ENCODE data around the gene VWA7.

VWA7 gene

DNA sequence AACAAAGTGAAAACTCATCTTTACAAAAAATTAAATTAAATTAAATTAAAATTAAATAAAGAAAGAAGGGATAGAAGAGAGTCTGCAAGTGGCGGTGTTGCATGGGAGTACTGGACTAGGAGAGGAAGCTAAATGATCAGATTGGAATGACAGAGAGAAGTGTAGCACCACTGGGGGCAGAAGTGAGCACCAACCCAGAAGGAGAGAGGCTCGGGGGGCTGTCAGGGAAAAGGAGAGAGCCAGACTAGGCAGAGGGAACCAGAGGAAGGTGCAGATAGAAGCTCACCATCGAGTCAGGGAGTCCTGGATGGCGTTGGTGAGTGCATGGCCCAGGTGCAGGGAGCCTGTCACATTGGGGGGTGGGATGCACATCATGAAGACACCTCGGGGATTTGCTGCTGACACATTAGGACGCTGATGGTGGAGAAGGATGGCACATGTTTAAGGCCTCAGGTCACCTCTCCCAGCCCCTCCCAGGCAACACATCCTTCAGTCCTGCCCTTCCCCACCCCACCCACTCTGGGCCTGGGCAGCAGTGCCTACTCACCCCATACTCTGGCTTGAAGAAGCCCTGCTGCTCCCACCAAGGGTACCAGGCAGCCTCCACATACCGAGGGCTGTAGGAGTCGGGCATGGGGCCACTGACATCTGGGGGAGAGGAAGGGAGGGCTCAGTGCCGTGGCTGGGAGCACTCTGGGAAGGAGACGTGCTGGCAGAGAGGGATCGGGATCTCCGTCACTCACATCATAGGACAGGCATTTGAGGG lies 14.4 kb upstream of the VWA7 start:
- Histone ChIP-seq H3K27me3 (ENCODE audit: control insufficient read depth, insufficient read depth, low read length) (no peaks in the 10 kb centered on the region), H3K4me3 (ENCODE audit: low read length) (no peak overlapping the region), H3K27ac (ENCODE audit: low read length) (no peak overlapping the region), H3K4me1 (ENCODE audit: control insufficient read depth, insufficient read depth, low read length) (peaks cover 1% of the 10 kb centered on the region; the same call in 1 of the 2 replicates), H3K9me3 (ENCODE audit: control insufficient read depth, insufficient read depth, low read length) (no peaks in the 10 kb centered on the region), H3K36me3 (ENCODE audit: control insufficient read depth, insufficient read depth, low read length) (peaks cover 12% of the 10 kb centered on the region)
- WGBS (ENCODE audit: insufficient coverage, insufficient read length), result no CpG with 5 or more reads among the region's 12 CpGs
- no peak for DNase-seq (ENCODE audit: low read depth, low spot score)

DNA sequence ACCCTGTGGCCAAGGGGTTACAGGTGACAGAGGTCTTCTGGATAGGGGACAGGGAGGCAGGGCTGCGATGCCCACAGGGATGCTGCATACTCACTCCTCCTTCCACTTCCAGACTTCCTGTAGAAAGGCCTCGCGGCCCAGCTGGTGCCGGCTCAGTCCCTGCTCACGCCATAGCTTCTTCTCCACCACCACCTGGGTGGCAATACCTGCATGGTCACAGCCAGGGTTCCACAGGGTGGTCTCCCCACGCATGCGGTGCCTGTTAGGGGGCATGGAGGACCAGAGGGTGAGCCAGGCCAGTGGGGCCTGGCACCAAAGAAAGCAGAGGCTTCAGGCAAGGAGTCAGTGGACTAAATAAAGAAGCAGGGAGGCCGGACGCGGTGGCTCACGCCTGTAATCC lies 8.3 kb upstream of the VWA7 start:
- Histone ChIP-seq H3K4me1 (ENCODE audit: control insufficient read depth, insufficient read depth, low read length) (no peaks in the 10 kb centered on the region), H3K27ac (ENCODE audit: low read length) (no peak overlapping the region), H3K4me3 (ENCODE audit: low read length) (no peak overlapping the region), H3K9me3 (ENCODE audit: control insufficient read depth, insufficient read depth, low read length) (no peaks in the 10 kb centered on the region), H3K36me3 (ENCODE audit: control insufficient read depth, insufficient read depth, low read length) (peaks cover 38% of the 10 kb centered on the region), H3K27me3 (ENCODE audit: control insufficient read depth, insufficient read depth, low read length) (no peaks in the 10 kb centered on the region)
- WGBS (ENCODE audit: insufficient coverage, insufficient read length), result no CpG with 5 or more reads among the region's 11 CpGs
- DNase-seq (ENCODE audit: low read depth, low spot score), result no peak

DNA sequence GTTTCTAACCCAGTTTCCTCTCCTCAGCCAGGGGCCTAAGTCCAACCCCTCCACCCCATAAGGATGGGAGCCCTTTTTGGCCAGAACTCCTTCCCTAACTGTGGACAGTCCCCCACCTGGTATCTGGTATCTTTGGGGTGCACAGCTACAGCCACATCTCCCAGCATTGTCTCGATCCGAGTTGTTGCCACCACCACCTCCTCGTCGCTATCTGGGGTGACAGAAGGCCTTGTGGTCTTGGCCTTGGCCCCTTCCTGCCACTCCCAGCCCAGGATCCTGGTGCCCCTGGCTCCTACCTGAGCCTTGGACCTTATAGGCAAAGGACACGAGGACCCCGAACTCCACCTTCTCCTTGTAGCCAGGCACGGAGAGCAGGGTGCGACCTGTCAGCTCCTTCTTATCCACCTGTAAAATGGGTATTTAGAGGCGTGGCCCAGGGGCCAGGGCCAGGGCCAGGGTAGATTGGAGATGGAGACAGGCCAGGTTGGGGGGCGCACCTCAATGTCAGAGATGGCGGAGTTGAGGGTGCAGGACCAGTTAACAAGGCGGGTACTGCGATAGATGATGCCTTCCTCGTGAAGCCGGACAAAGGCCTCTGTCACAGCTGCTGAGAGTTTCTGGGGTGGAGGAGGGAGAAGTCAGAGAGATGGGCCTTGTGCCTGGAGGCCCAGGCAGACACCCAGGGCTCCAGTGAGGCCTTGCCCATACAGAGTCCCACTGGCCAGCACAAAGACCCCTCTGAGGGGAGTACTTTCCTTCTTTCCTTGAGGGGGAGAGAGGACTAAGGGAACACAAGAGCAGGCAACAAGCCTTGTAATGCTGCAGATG lies 7.2 kb upstream of the VWA7 start:
- DNase-seq (ENCODE audit: low read depth, low spot score), result no peak
- Histone ChIP-seq H3K4me3 (ENCODE audit: low read length) (no peak overlapping the region), H3K27me3 (ENCODE audit: control insufficient read depth, insufficient read depth, low read length) (no peaks in the 10 kb centered on the region), H3K4me1 (ENCODE audit: control insufficient read depth, insufficient read depth, low read length) (no peaks in the 10 kb centered on the region), H3K27ac (ENCODE audit: low read length) (no peak overlapping the region), H3K9me3 (ENCODE audit: control insufficient read depth, insufficient read depth, low read length) (no peaks in the 10 kb centered on the region), H3K36me3 (ENCODE audit: control insufficient read depth, insufficient read depth, low read length) (peaks cover 48% of the 10 kb centered on the region)
- no CpG with 5 or more reads among the region's 15 CpGs for WGBS (ENCODE audit: insufficient coverage, insufficient read length)

DNA sequence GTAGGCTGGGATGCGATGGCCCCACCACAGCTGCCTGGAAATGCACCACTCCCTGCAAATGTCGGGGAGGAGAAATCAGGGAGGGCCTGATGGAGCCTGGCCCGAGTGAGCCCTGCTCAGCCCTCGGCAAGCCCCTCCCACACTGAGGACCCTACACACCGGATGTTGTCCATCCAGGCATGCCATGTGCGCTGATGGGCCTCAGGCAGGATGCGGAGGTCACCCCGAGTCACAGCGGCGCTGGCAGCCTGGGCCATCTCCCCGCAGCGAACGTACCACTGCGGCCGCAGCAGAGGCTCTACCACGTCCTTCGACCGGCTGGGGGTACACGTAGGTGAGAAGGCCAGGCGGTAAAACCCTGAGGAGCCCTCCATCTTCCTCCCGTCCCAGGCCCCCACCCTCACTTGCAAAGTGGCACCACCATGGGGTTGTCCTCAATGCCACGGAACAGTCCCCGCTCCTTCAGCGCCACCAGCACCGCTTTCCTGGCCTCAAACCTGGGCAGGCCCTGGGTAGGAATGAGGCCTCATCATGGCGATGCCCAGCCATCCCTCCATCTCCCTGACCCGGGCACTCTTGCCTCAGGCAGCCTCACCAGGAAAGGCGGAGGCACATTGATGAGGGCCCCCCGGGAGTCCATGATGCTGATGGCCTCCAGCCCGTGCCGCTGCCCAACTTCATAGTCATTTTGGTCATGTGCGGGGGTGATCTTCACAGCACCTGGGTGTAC lies 5.2 kb upstream of the VWA7 start:
- Histone ChIP-seq H3K9me3 (ENCODE audit: control insufficient read depth, insufficient read depth, low read length) (no peaks in the 10 kb centered on the region), H3K27me3 (ENCODE audit: control insufficient read depth, insufficient read depth, low read length) (no peaks in the 10 kb centered on the region), H3K36me3 (ENCODE audit: control insufficient read depth, insufficient read depth, low read length) (peaks cover 53% of the 10 kb centered on the region), H3K4me3 (ENCODE audit: low read length) (no peak overlapping the region; the same call in 1 of the 2 replicates), H3K4me1 (ENCODE audit: control insufficient read depth, insufficient read depth, low read length) (no peaks in the 10 kb centered on the region; the same call in 1 of the 2 replicates), H3K27ac (ENCODE audit: low read length) (no peak overlapping the region)
- WGBS (ENCODE audit: insufficient coverage, insufficient read length), result no CpG with 5 or more reads among the region's 32 CpGs
- no peak for DNase-seq (ENCODE audit: low read depth, low spot score)

DNA sequence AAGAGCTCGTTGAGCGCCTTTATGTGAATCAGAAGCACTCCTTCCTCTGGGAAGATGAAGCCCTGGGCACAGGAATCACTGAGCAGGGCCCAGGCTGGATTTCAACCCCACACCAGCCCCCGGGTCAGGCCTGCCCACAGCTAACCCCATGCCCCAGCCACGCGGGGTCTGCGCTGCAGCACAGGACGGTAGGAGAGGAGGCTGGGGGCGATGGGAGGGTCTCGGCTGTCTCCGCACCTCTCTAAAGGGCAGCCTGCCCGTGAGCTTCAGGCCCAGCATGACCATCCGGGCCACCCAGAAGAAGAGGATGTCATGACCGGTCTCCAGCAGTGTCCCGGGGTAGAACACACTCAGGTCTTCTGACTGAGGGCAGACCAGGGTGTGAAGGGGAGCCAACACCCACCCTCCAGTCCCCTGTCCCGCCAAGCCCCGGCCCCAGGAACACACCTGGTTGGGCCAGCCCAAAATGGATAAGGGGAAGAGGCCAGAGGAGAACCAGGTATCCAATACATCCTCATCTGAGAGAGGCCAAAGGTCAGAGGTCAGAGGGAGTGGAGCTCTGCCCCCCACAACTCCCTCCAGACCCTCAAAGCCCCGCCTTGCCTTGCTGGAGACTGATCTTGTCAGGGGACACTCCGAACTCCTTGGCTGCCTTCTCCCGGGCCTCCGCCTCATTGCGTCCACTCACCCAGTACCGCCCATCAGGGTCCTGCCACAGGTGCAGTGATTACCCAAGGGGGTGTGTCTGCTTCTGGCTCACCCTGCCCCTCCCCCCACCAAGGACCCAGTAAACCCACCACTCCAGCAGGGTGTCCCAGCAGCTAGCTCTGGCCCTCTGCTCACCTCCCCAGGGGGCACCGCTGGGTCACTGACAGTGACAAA lies 4.4 kb upstream of the VWA7 start:
- Histone ChIP-seq H3K27ac (ENCODE audit: low read length) (no peak overlapping the region), H3K27me3 (ENCODE audit: control insufficient read depth, insufficient read depth, low read length) (no peaks in the 10 kb centered on the region), H3K36me3 (ENCODE audit: control insufficient read depth, insufficient read depth, low read length) (peaks cover 53% of the 10 kb centered on the region)

DNA sequence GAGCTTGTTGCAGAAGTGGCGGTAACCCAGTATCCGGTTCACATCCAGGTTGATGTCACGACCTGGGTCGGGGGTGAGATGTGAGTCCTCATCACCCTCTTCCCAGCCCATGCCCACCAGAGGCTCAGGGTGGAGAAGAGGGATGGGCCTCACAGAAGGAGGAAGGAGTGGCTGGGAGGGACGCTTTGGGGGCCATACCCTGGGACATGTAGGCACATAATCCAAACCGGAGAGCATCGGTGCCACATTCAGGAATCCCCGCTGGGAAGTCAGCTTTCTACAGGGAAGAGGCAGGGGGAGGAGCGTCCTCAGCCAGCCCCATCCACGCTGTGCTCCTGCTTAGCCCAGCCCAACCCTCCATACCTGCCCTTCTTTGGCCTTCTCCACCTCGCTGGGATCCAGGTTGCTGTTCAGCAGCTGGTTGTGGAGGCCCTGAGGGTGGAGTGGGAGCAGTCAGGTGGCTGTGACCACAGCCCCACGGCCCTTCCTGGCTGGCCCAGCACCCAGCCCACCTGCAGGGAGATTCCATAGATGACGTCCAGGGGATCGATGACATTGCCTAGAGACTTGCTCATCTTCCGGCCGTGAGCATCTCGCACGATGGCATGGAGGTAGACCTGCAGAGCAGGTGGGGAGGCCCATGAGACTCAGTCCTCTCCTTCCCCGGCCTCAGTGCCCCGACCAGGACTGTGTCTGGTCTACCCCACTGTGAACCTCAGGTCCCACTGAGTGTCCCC lies 3.5 kb upstream of the VWA7 start:
- H3K4me3 ChIP-seq (ENCODE audit: low read length), result no peak overlapping the region
- no peak overlapping the region for H3K27ac ChIP-seq (ENCODE audit: low read length)
- H3K36me3 ChIP-seq (ENCODE audit: control insufficient read depth, insufficient read depth, low read length), result peaks cover 53% of the 10 kb centered on the region
- no CpG with 5 or more reads among the region's 20 CpGs for WGBS (ENCODE audit: insufficient coverage, insufficient read length)
- no peak for DNase-seq (ENCODE audit: low read depth, low spot score)
- no peaks in the 10 kb centered on the region for H3K27me3 ChIP-seq (ENCODE audit: control insufficient read depth, insufficient read depth, low read length)
- peaks cover 4% of the 10 kb centered on the region; the same call in 1 of the 2 replicates for H3K4me1 ChIP-seq (ENCODE audit: control insufficient read depth, insufficient read depth, low read length)
- no peaks in the 10 kb centered on the region for H3K9me3 ChIP-seq (ENCODE audit: control insufficient read depth, insufficient read depth, low read length)

More for the DNA sequence above, 4.4 kb upstream of the VWA7 start:
- no CpG with 5 or more reads among the region's 23 CpGs for WGBS (ENCODE audit: insufficient coverage, insufficient read length)
- Histone ChIP-seq H3K4me3 (ENCODE audit: low read length) (no peak overlapping the region), H3K9me3 (ENCODE audit: control insufficient read depth, insufficient read depth, low read length) (no peaks in the 10 kb centered on the region), H3K4me1 (ENCODE audit: control insufficient read depth, insufficient read depth, low read length) (peaks cover 4% of the 10 kb centered on the region; the same call in 1 of the 2 replicates)
- DNase-seq (ENCODE audit: low read depth, low spot score), result no peak

DNA sequence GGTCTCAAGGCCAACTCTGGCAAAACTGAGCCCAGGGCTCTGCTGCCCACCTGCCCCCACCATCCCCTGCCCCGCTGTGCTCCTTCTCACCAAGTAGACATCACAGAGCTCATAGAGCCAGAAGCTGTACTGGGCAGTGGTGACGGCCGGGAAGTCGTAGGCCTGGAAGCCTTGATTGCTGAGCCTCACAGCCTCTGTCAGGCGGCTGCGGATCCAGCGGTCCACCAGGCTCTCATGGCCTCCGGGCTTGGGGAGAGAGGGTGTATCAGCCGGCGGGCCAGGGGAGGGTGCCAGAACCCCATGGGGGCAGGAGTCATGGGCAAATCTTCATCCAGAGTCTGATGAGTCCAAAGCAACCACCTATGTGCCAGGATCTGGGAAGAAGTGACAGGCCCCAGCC lies 2.8 kb upstream of the VWA7 start:
- H3K36me3 ChIP-seq (ENCODE audit: control insufficient read depth, insufficient read depth, low read length), result peaks cover 47% of the 10 kb centered on the region

DNA sequence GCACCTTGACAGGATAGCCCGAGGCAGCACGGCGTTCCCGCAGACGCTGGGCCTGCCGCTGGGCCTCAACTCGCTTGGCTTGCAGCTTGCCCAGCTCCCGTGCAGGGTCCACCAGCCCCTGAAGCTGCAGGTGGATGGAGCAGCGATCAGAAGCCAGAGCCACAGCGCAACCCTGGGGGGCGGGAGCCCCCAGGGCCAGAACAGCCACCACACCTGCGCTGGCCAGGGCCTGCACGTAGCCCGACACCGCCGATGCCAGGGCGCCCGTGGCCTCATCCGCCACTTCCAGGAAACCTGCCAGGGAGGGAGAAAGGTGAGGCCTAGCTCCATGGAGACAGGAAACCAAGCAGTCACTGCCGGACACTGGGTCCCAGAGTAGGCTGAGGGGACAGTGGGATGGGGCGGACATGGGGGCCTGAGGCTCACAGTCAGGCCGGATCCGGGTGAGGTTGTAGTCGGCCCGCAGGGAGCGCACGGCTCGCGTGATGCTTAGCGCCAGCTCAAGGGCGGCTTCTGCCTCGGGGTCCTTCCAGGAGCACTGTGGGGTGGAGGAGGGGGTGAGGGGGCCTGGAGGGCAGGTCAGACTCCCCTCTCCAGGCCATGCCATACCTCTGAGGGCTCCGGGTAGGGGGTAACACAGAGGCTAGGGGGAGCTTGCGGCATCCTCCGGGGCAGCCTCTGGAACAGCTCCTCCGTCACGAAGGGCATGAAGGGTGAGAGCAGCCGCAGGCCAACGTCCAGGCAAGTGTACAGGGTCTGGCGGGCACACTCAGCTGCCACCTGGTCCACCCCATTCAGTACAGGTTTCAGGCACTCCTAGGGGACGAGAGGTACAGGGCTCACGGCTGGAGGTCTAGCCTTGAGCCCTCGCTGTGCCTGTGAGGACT lies 2.1 kb upstream of the VWA7 start:
- Histone ChIP-seq H3K4me3 (ENCODE audit: low read length) (no peak overlapping the region), H3K4me1 (ENCODE audit: control insufficient read depth, insufficient read depth, low read length) (peaks cover 4% of the 10 kb centered on the region; the same call in 1 of the 2 replicates), H3K36me3 (ENCODE audit: control insufficient read depth, insufficient read depth, low read length) (peaks cover 41% of the 10 kb centered on the region), H3K27ac (ENCODE audit: low read length) (no peak overlapping the region), H3K9me3 (ENCODE audit: control insufficient read depth, insufficient read depth, low read length) (no peaks in the 10 kb centered on the region), H3K27me3 (ENCODE audit: control insufficient read depth, insufficient read depth, low read length) (no peaks in the 10 kb centered on the region)
- DNase-seq (ENCODE audit: low read depth, low spot score), result no peak
- WGBS (ENCODE audit: insufficient coverage, insufficient read length), result no CpG with 5 or more reads among the region's 43 CpGs

More for the DNA sequence above, 2.8 kb upstream of the VWA7 start:
- H3K27ac ChIP-seq (ENCODE audit: low read length), result no peak overlapping the region
- no peaks in the 10 kb centered on the region for H3K27me3 ChIP-seq (ENCODE audit: control insufficient read depth, insufficient read depth, low read length)
- no peak overlapping the region for H3K4me3 ChIP-seq (ENCODE audit: low read length)
- peaks cover 4% of the 10 kb centered on the region; the same call in 1 of the 2 replicates for H3K4me1 ChIP-seq (ENCODE audit: control insufficient read depth, insufficient read depth, low read length)
- WGBS (ENCODE audit: insufficient coverage, insufficient read length), result no CpG with 5 or more reads among the region's 10 CpGs
- no peaks in the 10 kb centered on the region for H3K9me3 ChIP-seq (ENCODE audit: control insufficient read depth, insufficient read depth, low read length)
- no peak for DNase-seq (ENCODE audit: low read depth, low spot score)
